ENCODE results near the gene SHROOM3.

Gene SHROOM3

DNA sequence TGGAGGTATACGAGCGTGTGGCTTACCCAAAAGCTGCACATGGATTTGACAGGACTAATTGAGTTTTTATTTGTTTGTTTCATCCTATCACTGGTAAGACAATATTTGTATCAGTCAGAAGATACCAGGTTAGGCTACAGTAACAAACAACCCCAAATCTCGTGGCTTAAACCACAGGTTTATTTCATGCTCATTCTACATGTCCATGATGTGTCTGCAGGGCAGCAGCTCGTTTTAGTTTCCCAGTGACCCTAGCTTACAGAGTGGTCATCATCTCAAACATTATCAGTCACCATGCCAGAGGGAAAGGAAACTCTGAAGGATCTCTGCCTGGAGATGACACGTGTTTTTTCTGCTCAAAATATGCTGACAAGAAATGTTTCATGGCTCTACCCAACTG is 108.3 kb downstream of the SHROOM3 start:
- no peak for TF ChIP-seq FOXP2 (optimal IDR thresholded peaks at IDR 0.05; ENCODE audit: borderline replicate concordance, extremely low read depth, extremely low read length, insufficient read depth)
- TF ChIP-seq SIN3A (IDR thresholded peaks at IDR 0.05; ENCODE audit: borderline replicate concordance, insufficient read depth, low read length): no peak
- no peak for TF ChIP-seq POLR2AphosphoS5 (IDR thresholded peaks at IDR 0.05; ENCODE audit: low read depth, low read length)
- TF ChIP-seq TAF1 (IDR thresholded peaks at IDR 0.05; ENCODE audit: borderline replicate concordance, insufficient read depth, low read length): no peak
- TF ChIP-seq, protein P1, sequence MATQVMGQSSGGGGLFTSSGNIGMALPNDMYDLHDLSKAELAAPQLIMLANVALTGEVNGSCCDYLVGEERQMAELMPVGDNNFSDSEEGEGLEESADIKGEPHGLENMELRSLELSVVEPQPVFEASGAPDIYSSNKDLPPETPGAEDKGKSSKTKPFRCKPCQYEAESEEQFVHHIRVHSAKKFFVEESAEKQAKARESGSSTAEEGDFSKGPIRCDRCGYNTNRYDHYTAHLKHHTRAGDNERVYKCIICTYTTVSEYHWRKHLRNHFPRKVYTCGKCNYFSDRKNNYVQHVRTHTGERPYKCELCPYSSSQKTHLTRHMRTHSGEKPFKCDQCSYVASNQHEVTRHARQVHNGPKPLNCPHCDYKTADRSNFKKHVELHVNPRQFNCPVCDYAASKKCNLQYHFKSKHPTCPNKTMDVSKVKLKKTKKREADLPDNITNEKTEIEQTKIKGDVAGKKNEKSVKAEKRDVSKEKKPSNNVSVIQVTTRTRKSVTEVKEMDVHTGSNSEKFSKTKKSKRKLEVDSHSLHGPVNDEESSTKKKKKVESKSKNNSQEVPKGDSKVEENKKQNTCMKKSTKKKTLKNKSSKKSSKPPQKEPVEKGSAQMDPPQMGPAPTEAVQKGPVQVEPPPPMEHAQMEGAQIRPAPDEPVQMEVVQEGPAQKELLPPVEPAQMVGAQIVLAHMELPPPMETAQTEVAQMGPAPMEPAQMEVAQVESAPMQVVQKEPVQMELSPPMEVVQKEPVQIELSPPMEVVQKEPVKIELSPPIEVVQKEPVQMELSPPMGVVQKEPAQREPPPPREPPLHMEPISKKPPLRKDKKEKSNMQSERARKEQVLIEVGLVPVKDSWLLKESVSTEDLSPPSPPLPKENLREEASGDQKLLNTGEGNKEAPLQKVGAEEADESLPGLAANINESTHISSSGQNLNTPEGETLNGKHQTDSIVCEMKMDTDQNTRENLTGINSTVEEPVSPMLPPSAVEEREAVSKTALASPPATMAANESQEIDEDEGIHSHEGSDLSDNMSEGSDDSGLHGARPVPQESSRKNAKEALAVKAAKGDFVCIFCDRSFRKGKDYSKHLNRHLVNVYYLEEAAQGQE (IDR thresholded peaks at IDR 0.05; ENCODE audit: insufficient read depth in 1 of 2, low read depth in 2 of 2, low read length in 2 of 2): no peak

DNA sequence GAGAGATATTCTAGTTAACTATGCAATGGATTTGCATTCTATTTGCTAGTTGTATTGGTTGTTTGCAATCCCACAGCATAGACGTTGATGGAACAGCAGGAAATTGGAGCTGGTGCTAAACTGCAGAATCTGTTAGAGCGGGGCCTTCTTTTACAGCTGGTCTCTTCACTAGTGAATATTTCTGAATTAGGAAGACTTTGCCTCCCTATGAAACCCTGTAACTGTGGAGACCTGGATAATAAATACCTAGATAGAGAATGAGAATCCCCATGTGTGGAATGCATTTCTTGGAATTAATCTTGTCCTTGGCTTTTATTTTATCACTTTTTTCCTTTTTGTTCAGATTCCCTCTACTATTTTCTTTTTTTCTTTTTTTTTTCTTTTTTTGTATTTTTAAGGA is 109.7 kb downstream of the SHROOM3 start:
- TF ChIP-seq SIN3A (IDR thresholded peaks at IDR 0.05; ENCODE audit: borderline replicate concordance, insufficient read depth, low read length) (no peak), FOXP2 (optimal IDR thresholded peaks at IDR 0.05; ENCODE audit: borderline replicate concordance, extremely low read depth, extremely low read length, insufficient read depth) (no peak), POLR2AphosphoS5 (IDR thresholded peaks at IDR 0.05; ENCODE audit: low read depth, low read length) (no peak), TAF1 (IDR thresholded peaks at IDR 0.05; ENCODE audit: borderline replicate concordance, insufficient read depth, low read length) (no peak)
- TF ChIP-seq, protein P1 (IDR thresholded peaks at IDR 0.05; ENCODE audit: insufficient read depth in 1 of 2, low read depth in 2 of 2, low read length in 2 of 2): no peak

DNA sequence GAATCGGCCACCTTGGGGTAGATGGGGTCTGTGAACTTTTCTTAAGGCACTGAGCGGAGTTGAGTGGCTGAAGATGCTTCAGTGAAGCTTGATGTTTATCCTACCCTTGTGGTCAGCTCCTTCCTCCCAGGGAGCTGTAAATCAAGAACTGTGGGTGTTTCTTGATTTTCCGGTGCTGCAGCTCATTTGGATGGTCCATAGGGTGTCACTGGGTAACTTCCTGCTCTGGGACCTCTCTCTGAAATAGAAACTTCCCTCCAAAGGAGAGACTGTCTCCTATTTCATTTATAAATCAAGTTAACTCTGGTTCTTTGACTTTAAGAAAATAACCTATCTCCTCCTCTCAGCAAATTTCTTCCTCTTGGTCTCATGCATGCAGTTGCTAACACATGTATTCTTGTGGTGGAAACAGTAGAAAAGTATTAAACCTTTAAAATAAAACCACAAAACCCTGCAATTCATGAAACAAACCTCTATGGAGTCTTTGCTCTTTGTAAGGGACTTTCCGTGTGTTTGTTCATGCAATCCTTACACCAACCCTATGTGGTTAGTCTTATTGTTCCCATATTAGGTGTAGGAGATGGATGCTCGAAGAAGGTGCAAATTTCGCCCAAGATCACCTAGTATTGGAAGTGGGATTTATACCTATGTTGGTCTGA is 110.3 kb downstream of the SHROOM3 start:
- TF ChIP-seq, protein P1 (IDR thresholded peaks at IDR 0.05; ENCODE audit: insufficient read depth in 1 of 2, low read depth in 2 of 2, low read length in 2 of 2): no peak
- TF ChIP-seq SIN3A (IDR thresholded peaks at IDR 0.05; ENCODE audit: borderline replicate concordance, insufficient read depth, low read length) (no peak), FOXP2 (optimal IDR thresholded peaks at IDR 0.05; ENCODE audit: borderline replicate concordance, extremely low read depth, extremely low read length, insufficient read depth) (no peak), POLR2AphosphoS5 (IDR thresholded peaks at IDR 0.05; ENCODE audit: low read depth, low read length) (no peak), TAF1 (IDR thresholded peaks at IDR 0.05; ENCODE audit: borderline replicate concordance, insufficient read depth, low read length) (no peak)

DNA sequence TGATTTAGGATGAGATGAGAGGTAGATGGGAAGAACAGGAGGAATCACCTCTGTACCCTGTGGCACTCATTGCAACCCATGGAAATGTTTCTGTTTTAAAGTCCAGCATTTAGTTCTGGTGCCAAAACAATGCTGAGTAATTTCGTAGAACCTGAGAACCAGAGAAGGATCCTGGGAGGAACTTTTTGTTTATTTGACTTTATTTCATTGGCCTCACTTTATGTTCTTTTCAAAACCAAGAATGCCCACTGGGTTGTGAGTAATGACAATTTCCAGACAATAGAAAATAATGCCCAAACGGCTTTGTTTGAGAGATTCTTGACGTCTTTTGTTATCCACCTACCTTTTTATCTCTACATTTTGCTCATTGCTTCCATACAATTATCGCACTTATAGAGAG is 111.3 kb downstream of the SHROOM3 start:
- TF ChIP-seq, protein P1 (IDR thresholded peaks at IDR 0.05; ENCODE audit: insufficient read depth in 1 of 2, low read depth in 2 of 2, low read length in 2 of 2): no peak
- no peak for TF ChIP-seq SIN3A (IDR thresholded peaks at IDR 0.05; ENCODE audit: borderline replicate concordance, insufficient read depth, low read length)
- no peak for TF ChIP-seq TAF1 (IDR thresholded peaks at IDR 0.05; ENCODE audit: borderline replicate concordance, insufficient read depth, low read length)
- no peak for TF ChIP-seq FOXP2 (optimal IDR thresholded peaks at IDR 0.05; ENCODE audit: borderline replicate concordance, extremely low read depth, extremely low read length, insufficient read depth)
- TF ChIP-seq POLR2AphosphoS5 (IDR thresholded peaks at IDR 0.05; ENCODE audit: low read depth, low read length): no peak

Measured in PFSK-1 (cell line).